GM12878 (cell line): ENCODE results near the gene TRAF7. TPM values are rescaled to one million over a fixed set of nuclear protein-coding genes. Genes with fewer than 3 reads are reported as not detected.

Experiments used
- BCL11A ChIP-seq: IDR thresholded peaks from 2 replicates; pipeline ENCODE4 v1.6.1; 2011; ENCODE audit warnings: low read depth, low read length
- CHD1 ChIP-seq: IDR thresholded peaks from 2 replicates; pipeline ENCODE4 v1.6.1; 2012; ENCODE audit warnings: low read depth, low read length, improper control_type of control experiment
- CREM ChIP-seq: IDR thresholded peaks from 2 replicates; pipeline ENCODE4 v1.6.1; 2014; ENCODE audit warnings: antibody characterized with exemption, low read depth
- EGR1 ChIP-seq, 2 experiments: IDR thresholded peaks; 1 replicate in 1 of 2; 2 replicates in 1 of 2; pipeline ENCODE4 v1.6.1; 2011 to 2012; ENCODE audit warnings: low read depth in 2 of 2, low read length in 2 of 2, borderline replicate concordance in 1 of 2, mild to moderate bottlenecking in 1 of 2, moderate library complexity in 1 of 2
- HCFC1 ChIP-seq: fragments of 150-350 bp; IDR thresholded peaks from 2 replicates; pipeline ENCODE4 v1.6.1; 2014; ENCODE audit warnings: low read length
- HDAC6 ChIP-seq: fragments of 200-600 bp; sonication (generic); IDR thresholded peaks from one replicate; pipeline ENCODE4 v1.8.0; 2017; ENCODE audit warnings: antibody characterized with exemption; ENCODE audit not compliant: unreplicated experiment
- NFYA ChIP-seq: IDR thresholded peaks from 2 replicates; pipeline ENCODE4 v1.6.1; 2011; ENCODE audit warnings: low read depth, mild to moderate bottlenecking, low read length, improper control_type of control experiment, borderline replicate concordance
- NR2F1 ChIP-seq: fragments of 450-650 bp; conservative IDR thresholded peaks from 2 replicates; pipeline ENCODE4 v1.6.1; 2017; ENCODE audit warnings: mild to moderate bottlenecking
- POLR2A ChIP-seq: IDR thresholded peaks from 2 replicates; pipeline ENCODE4 v1.6.1; 2011; ENCODE audit warnings: low read depth, mild to moderate bottlenecking, low read length
- RAD21 ChIP-seq: IDR thresholded peaks from 2 replicates; pipeline ENCODE4 v1.6.1; 2011; ENCODE audit warnings: mild to moderate bottlenecking, low read depth, low read length, moderate library complexity; ENCODE audit not compliant: insufficient read depth
- SIX5 ChIP-seq: IDR thresholded peaks from 2 replicates; pipeline ENCODE4 v1.6.1; 2011; ENCODE audit warnings: mild to moderate bottlenecking, low read depth, low read length, moderate library complexity; ENCODE audit not compliant: severe bottlenecking
- SMAD1 ChIP-seq: fragments of 450-650 bp; IDR thresholded peaks from 2 replicates; pipeline ENCODE4 v1.6.1; 2018; ENCODE audit warnings: mild to moderate bottlenecking, low read depth; ENCODE audit not compliant: partially characterized antibody
- TAF1 ChIP-seq: IDR thresholded peaks from 2 replicates; pipeline ENCODE4 v1.6.1; 2011; ENCODE audit warnings: mild to moderate bottlenecking, low read depth, low read length, borderline replicate concordance
- ZNF24 ChIP-seq: fragments of 450-650 bp; IDR thresholded peaks from 2 replicates; pipeline ENCODE4 v1.6.1; 2017; ENCODE audit warnings: antibody characterized with exemption, mild to moderate bottlenecking
- polyA plus RNA-seq, 11 experiments: library from polyadenylated mRNA; depleted of rRNA in 4 of 11; unstranded in 6 of 11; stranded (reverse) in 5 of 11; fragments of >200 nt; fragmentation: Nextera tagmentation in 4 of 11; fragmentation: Illumina TruSeq in 1 of 11; extraction: Ambion mirVana in 4 of 11; extraction: Trizol in 1 of 11; gene quantifications; 1 replicate in 1 of 11; 2 replicates in 10 of 11; pipeline versions ENCODE4 v1.2.1 to v1.2.3, GENCODE V29; 2011 to 2016; ENCODE audit warnings: inconsistent platforms in 2 of 11, missing spikeins in 2 of 11, low read depth in 1 of 11
- total RNA-seq, 4 experiments: library from RNA; depleted of rRNA in 3 of 4; stranded (reverse); fragments of >200 nt in 3 of 4; fragmentation: Illumina TruSeq in 1 of 4; extraction: Trizol in 1 of 4; gene quantifications; 2 replicates each; pipeline versions ENCODE4 v1.2.1 to v1.2.3, GENCODE V29; 2013 to 2021
- TF ChIP-seq, protein P1 (sequence below): fragments of 150-350 bp; IDR thresholded peaks from 2 replicates; pipeline ENCODE4 v1.6.1; 2014; ENCODE audit warnings: mild to moderate bottlenecking, low read depth, low read length
- TF ChIP-seq, protein P2 (sequence below): fragments of 450-650 bp; formaldehyde crosslinking; IDR thresholded peaks from 2 replicates; pipeline ENCODE4 v1.4.0; 2020; ENCODE audit warnings: mild to moderate bottlenecking, moderate library complexity
- TF ChIP-seq, protein P3 (sequence below): fragments of 450-650 bp; IDR thresholded peaks from 2 replicates; pipeline ENCODE4 v1.6.1; 2017; ENCODE audit warnings: antibody characterized with exemption, mild to moderate bottlenecking, moderate library complexity
- TF ChIP-seq, protein P4 (sequence below): fragments of 450-650 bp; IDR thresholded peaks from 2 replicates; pipeline ENCODE4 v1.6.1; 2017; ENCODE audit warnings: borderline replicate concordance
- TF ChIP-seq, protein P5 (sequence below): fragments of 450-650 bp; formaldehyde crosslinking; IDR thresholded peaks from 2 replicates; pipeline ENCODE4 v1.5.0; 2022; ENCODE audit warnings: mild to moderate bottlenecking, missing genetic modification characterization

TRAF7 gene
- total and polyA plus RNA-seq, 10 of the 15 experiments (the other 5 are each of a cell fraction or from before 2014, with no cell fraction given), result 0.61 to 87.0 (median 30.0) TPM

DNA sequence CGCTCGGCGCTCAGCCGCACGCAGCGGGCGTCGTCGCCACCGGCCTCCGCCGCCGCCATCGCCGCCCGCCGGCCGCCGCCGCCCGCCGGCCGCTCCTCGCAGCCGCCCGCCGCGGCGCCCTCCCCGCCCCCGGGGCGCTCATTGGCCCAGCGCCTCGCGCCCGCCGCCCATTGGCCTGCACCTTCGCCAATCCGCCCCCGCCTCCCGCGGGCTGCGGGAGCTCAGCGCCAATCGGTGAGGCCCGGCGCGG is 59.1 kb downstream of the TRAF7 start, which contains the start of gene PGP (continued):
- TF ChIP-seq CREM, result no peak
- TF ChIP-seq, protein P1, sequence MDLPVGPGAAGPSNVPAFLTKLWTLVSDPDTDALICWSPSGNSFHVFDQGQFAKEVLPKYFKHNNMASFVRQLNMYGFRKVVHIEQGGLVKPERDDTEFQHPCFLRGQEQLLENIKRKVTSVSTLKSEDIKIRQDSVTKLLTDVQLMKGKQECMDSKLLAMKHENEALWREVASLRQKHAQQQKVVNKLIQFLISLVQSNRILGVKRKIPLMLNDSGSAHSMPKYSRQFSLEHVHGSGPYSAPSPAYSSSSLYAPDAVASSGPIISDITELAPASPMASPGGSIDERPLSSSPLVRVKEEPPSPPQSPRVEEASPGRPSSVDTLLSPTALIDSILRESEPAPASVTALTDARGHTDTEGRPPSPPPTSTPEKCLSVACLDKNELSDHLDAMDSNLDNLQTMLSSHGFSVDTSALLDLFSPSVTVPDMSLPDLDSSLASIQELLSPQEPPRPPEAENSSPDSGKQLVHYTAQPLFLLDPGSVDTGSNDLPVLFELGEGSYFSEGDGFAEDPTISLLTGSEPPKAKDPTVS, result no peak
- TF ChIP-seq, protein P2, sequence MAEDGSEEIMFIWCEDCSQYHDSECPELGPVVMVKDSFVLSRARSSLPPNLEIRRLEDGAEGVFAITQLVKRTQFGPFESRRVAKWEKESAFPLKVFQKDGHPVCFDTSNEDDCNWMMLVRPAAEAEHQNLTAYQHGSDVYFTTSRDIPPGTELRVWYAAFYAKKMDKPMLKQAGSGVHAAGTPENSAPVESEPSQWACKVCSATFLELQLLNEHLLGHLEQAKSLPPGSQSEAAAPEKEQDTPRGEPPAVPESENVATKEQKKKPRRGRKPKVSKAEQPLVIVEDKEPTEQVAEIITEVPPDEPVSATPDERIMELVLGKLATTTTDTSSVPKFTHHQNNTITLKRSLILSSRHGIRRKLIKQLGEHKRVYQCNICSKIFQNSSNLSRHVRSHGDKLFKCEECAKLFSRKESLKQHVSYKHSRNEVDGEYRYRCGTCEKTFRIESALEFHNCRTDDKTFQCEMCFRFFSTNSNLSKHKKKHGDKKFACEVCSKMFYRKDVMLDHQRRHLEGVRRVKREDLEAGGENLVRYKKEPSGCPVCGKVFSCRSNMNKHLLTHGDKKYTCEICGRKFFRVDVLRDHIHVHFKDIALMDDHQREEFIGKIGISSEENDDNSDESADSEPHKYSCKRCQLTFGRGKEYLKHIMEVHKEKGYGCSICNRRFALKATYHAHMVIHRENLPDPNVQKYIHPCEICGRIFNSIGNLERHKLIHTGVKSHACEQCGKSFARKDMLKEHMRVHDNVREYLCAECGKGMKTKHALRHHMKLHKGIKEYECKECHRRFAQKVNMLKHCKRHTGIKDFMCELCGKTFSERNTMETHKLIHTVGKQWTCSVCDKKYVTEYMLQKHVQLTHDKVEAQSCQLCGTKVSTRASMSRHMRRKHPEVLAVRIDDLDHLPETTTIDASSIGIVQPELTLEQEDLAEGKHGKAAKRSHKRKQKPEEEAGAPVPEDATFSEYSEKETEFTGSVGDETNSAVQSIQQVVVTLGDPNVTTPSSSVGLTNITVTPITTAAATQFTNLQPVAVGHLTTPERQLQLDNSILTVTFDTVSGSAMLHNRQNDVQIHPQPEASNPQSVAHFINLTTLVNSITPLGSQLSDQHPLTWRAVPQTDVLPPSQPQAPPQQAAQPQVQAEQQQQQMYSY (CRISPR knock-in tag), result peak; percentile 74; the same call in 1 of the 2 replicates
- no peak for TF ChIP-seq HDAC6
- TF ChIP-seq TAF1, result no peak
- TF ChIP-seq, protein P3, sequence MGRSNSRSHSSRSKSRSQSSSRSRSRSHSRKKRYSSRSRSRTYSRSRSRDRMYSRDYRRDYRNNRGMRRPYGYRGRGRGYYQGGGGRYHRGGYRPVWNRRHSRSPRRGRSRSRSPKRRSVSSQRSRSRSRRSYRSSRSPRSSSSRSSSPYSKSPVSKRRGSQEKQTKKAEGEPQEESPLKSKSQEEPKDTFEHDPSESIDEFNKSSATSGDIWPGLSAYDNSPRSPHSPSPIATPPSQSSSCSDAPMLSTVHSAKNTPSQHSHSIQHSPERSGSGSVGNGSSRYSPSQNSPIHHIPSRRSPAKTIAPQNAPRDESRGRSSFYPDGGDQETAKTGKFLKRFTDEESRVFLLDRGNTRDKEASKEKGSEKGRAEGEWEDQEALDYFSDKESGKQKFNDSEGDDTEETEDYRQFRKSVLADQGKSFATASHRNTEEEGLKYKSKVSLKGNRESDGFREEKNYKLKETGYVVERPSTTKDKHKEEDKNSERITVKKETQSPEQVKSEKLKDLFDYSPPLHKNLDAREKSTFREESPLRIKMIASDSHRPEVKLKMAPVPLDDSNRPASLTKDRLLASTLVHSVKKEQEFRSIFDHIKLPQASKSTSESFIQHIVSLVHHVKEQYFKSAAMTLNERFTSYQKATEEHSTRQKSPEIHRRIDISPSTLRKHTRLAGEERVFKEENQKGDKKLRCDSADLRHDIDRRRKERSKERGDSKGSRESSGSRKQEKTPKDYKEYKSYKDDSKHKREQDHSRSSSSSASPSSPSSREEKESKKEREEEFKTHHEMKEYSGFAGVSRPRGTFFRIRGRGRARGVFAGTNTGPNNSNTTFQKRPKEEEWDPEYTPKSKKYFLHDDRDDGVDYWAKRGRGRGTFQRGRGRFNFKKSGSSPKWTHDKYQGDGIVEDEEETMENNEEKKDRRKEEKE, result no peak
- TF ChIP-seq NR2F1, result no peak
- TF ChIP-seq, protein P4, sequence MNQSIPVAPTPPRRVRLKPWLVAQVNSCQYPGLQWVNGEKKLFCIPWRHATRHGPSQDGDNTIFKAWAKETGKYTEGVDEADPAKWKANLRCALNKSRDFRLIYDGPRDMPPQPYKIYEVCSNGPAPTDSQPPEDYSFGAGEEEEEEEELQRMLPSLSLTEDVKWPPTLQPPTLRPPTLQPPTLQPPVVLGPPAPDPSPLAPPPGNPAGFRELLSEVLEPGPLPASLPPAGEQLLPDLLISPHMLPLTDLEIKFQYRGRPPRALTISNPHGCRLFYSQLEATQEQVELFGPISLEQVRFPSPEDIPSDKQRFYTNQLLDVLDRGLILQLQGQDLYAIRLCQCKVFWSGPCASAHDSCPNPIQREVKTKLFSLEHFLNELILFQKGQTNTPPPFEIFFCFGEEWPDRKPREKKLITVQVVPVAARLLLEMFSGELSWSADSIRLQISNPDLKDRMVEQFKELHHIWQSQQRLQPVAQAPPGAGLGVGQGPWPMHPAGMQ, result no peak
- no peak for TF ChIP-seq RAD21
- TF ChIP-seq NFYA, result no peak; the same call in 1 of the 2 replicates
- TF ChIP-seq BCL11A, result no peak
- no peak for TF ChIP-seq HCFC1
- TF ChIP-seq CHD1, result no peak
- TF ChIP-seq, protein P5, sequence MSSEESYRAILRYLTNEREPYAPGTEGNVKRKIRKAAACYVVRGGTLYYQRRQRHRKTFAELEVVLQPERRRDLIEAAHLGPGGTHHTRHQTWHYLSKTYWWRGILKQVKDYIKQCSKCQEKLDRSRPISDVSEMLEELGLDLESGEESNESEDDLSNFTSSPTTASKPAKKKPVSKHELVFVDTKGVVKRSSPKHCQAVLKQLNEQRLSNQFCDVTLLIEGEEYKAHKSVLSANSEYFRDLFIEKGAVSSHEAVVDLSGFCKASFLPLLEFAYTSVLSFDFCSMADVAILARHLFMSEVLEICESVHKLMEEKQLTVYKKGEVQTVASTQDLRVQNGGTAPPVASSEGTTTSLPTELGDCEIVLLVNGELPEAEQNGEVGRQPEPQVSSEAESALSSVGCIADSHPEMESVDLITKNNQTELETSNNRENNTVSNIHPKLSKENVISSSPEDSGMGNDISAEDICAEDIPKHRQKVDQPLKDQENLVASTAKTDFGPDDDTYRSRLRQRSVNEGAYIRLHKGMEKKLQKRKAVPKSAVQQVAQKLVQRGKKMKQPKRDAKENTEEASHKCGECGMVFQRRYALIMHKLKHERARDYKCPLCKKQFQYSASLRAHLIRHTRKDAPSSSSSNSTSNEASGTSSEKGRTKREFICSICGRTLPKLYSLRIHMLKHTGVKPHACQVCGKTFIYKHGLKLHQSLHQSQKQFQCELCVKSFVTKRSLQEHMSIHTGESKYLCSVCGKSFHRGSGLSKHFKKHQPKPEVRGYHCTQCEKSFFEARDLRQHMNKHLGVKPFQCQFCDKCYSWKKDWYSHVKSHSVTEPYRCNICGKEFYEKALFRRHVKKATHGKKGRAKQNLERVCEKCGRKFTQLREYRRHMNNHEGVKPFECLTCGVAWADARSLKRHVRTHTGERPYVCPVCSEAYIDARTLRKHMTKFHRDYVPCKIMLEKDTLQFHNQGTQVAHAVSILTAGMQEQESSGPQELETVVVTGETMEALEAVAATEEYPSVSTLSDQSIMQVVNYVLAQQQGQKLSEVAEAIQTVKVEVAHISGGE (CRISPR knock-in tag), result no peak
- TF ChIP-seq ZNF24, result no peak
- no peak for TF ChIP-seq SIX5
- no peak for TF ChIP-seq SMAD1
- TF ChIP-seq EGR1 (IDR thresholded peaks at IDR 0.05; ENCODE audit: borderline replicate concordance in 1 of 2, low read depth in 2 of 2, low read length in 2 of 2), result peak in 1 of 2 experiments; percentile 87; a peak in 2 of 3 replicates
- TF ChIP-seq POLR2A, result no peak
